ENCODE results near the gene ADGRG2. TPM values are rescaled to one million over a fixed set of nuclear protein-coding genes. Genes with fewer than 3 reads are reported as not detected.

ADGRG2 gene
- polyA plus RNA-seq, 3 donors: not detected

- Histone ChIP-seq H3K27ac (ENCODE audit: low read depth in 1 of 2, low read length in 2 of 2) (no peak overlapping the region), H3K4me3 (replicated peaks in 1 of 3; ENCODE audit: low read depth in 2 of 3, low read length in 3 of 3) (no peak overlapping the region), H4K20me1 (ENCODE audit: insufficient read depth, low read length) (no peaks in the 10 kb centered on the region), H2AFZ (ENCODE audit: insufficient read depth, low read depth, low read length, poor library complexity, severe bottlenecking) (no peak overlapping the region), H3K4me1 (ENCODE audit: control insufficient read depth in 1 of 2, insufficient read depth in 2 of 2, low read length in 2 of 2) (no peaks in the 10 kb centered on the region), H3K79me2 (ENCODE audit: insufficient read depth, low read length) (no peaks in the 10 kb centered on the region), H3K9me3 (replicated peaks in 1 of 2; ENCODE audit: control insufficient read depth in 1 of 2, insufficient read depth in 1 of 2, low read length in 2 of 2) (no peaks in the 10 kb centered on the region), H3K9ac (ENCODE audit: insufficient read depth, low read length, poor library complexity, severe bottlenecking) (no peak overlapping the region), H3K4me2 (replicated peaks; ENCODE audit: extremely low read depth, low read length, poor library complexity, severe bottlenecking) (no peak overlapping the region), H3K36me3 (replicated peaks in 1 of 2; ENCODE audit: control insufficient read depth in 1 of 2, insufficient read depth in 2 of 2, low read length in 2 of 2) (no peaks in the 10 kb centered on the region), H3K27me3 (ENCODE audit: control insufficient read depth in 2 of 2, insufficient read depth in 2 of 2, low read length in 2 of 2) (no peaks in the 10 kb centered on the region)
- Mint-ChIP-seq H3K27me3 (ENCODE audit: low read depth in 3 of 3) (peaks cover 0 to 3% (median 0%) of the 10 kb centered on the region in 3 donors), H3K36me3 (no peaks in the 10 kb centered on the region), H3K4me1 (no peaks in the 10 kb centered on the region), H3K9me3 (peaks cover 0 to 4% (median 0%) of the 10 kb centered on the region in 7 donors), H3K27ac (no peak overlapping the region), H3K4me3 (no peak overlapping the region)
- WGBS (ENCODE audit: insufficient coverage): 100% methylated on average over 2 of the region's 8 CpGs
- no peak for DNase-seq
- TF ChIP-seq CTCF (IDR thresholded peaks at IDR 0.05): no peak
- intact Hi-C loops (cut with micrococcal nuclease): no loop called here
Observed at GRCh38 chrX:19063030-19063429, 59.2 kb downstream of the ADGRG2 start.

DNA sequence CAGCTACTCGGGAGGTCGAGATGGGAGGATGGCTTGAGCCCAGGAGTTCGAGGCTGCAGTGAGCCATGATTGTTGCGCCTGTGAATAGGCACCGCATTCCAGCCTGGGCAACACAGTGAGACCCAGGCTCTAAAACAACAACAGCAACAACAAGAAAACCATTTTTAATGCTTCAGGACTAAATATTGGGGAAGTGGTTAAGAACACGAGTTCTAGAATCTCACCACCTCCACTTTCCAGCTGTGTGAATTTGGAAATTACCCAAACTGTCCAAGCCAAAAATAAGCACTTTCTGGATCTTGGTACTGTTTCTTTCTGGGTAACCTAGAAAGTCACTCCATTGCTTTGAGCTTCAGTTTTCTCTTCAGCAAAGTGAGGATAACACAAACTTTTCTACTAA lies 63.2 kb downstream of the ADGRG2 start:
- H3K4me1 ChIP-seq (ENCODE audit: control insufficient read depth in 1 of 2, insufficient read depth in 2 of 2, low read length in 2 of 2): no peaks in the 10 kb centered on the region
- no peaks in the 10 kb centered on the region for H4K20me1 ChIP-seq (ENCODE audit: insufficient read depth, low read length)
- no peak overlapping the region for H3K9ac ChIP-seq (ENCODE audit: insufficient read depth, low read length, poor library complexity, severe bottlenecking)
- Mint-ChIP-seq H3K27ac (no peak overlapping the region), H3K4me3 (no peak overlapping the region), H3K36me3 (peaks cover 0 to 2% of the 10 kb centered on the region in 2 donors), H3K9me3 (peaks cover 0 to 5% (median 0%) of the 10 kb centered on the region in 7 donors), H3K27me3 (ENCODE audit: low read depth in 3 of 3) (peaks cover 0 to 3% (median 0%) of the 10 kb centered on the region in 3 donors), H3K4me1 (no peaks in the 10 kb centered on the region)
- 100% methylated on average over 3 of the region's 6 CpGs for WGBS (ENCODE audit: insufficient coverage)
- no peak for DNase-seq
- no peaks in the 10 kb centered on the region for H3K79me2 ChIP-seq (ENCODE audit: insufficient read depth, low read length)
- H3K4me3 ChIP-seq (replicated peaks in 1 of 3; ENCODE audit: low read depth in 2 of 3, low read length in 3 of 3): no peak overlapping the region
- H3K9me3 ChIP-seq (replicated peaks in 1 of 2; ENCODE audit: control insufficient read depth in 1 of 2, insufficient read depth in 1 of 2, low read length in 2 of 2): no peaks in the 10 kb centered on the region
- H3K36me3 ChIP-seq (replicated peaks in 1 of 2; ENCODE audit: control insufficient read depth in 1 of 2, insufficient read depth in 2 of 2, low read length in 2 of 2): no peaks in the 10 kb centered on the region
- no peak for TF ChIP-seq CTCF (IDR thresholded peaks at IDR 0.05)
- no peak overlapping the region for H3K27ac ChIP-seq (ENCODE audit: low read depth in 1 of 2, low read length in 2 of 2)
- intact Hi-C loops (cut with micrococcal nuclease): no loop called here
- H3K4me2 ChIP-seq (replicated peaks; ENCODE audit: extremely low read depth, low read length, poor library complexity, severe bottlenecking): no peak overlapping the region
- no peak overlapping the region for H2AFZ ChIP-seq (ENCODE audit: insufficient read depth, low read depth, low read length, poor library complexity, severe bottlenecking)
- H3K27me3 ChIP-seq (ENCODE audit: control insufficient read depth in 2 of 2, insufficient read depth in 2 of 2, low read length in 2 of 2): no peaks in the 10 kb centered on the region

All from CD14-positive monocyte (primary cell).